ENCODE data around the gene GNAO1.

GNAO1 gene

GRCh38 chr16:56306690-56307533 is 115.6 kb downstream of the GNAO1 start:
- in situ Hi-C loops (cut with MboI; ENCODE audit: low sequenced_read_pairs): no loop called here

- in situ Hi-C loops (cut with MboI; ENCODE audit: low sequenced_read_pairs): no loop called here
These were observed 116.2 kb downstream of the GNAO1 start for GRCh38 chr16:56307534-56307873.

- in situ Hi-C loops (cut with MboI; ENCODE audit: low sequenced_read_pairs): no loop called here
These were observed 117.7 kb downstream of the GNAO1 start for GRCh38 chr16:56309008-56309407.

- in situ Hi-C loops (cut with MboI; ENCODE audit: low sequenced_read_pairs): no loop called here
These were observed 119.4 kb downstream of the GNAO1 start for GRCh38 chr16:56310690-56311089.

GRCh38 chr16:56311208-56312027 is 120.1 kb downstream of the GNAO1 start:
- in situ Hi-C loops (cut with MboI; ENCODE audit: low sequenced_read_pairs): no loop called here

- in situ Hi-C loops (cut with MboI; ENCODE audit: low sequenced_read_pairs): no loop called here
These were observed 120.7 kb downstream of the GNAO1 start for GRCh38 chr16:56312028-56312300.

GRCh38 chr16:56312556-56312955 is 121.3 kb downstream of the GNAO1 start:
- in situ Hi-C loops (cut with MboI; ENCODE audit: low sequenced_read_pairs): no loop called here

GRCh38 chr16:56314244-56314850 is 123.1 kb downstream of the GNAO1 start:
- in situ Hi-C loops (cut with MboI; ENCODE audit: low sequenced_read_pairs): no loop called here

- in situ Hi-C loops (cut with MboI; ENCODE audit: low sequenced_read_pairs): no loop called here
These were observed 124.7 kb downstream of the GNAO1 start for GRCh38 chr16:56315955-56316354.

GRCh38 chr16:56316545-56316944 is 125.3 kb downstream of the GNAO1 start:
- in situ Hi-C loops (cut with MboI; ENCODE audit: low sequenced_read_pairs): no loop called here

- in situ Hi-C loops (cut with MboI; ENCODE audit: low sequenced_read_pairs): no loop called here
These were observed 126.9 kb downstream of the GNAO1 start for GRCh38 chr16:56317998-56318826.

GRCh38 chr16:56318827-56319140 is 127.5 kb downstream of the GNAO1 start:
- in situ Hi-C loops (cut with MboI; ENCODE audit: low sequenced_read_pairs): no loop called here

GRCh38 chr16:56319376-56319775 is 128.1 kb downstream of the GNAO1 start:
- in situ Hi-C loops (cut with MboI; ENCODE audit: low sequenced_read_pairs): no loop called here

- in situ Hi-C loops (cut with MboI; ENCODE audit: low sequenced_read_pairs): no loop called here
These were observed 128.8 kb downstream of the GNAO1 start for GRCh38 chr16:56320056-56320455.

- in situ Hi-C loops (cut with MboI; ENCODE audit: low sequenced_read_pairs): no loop called here
These were observed 129.7 kb downstream of the GNAO1 start for GRCh38 chr16:56320811-56321558.

GRCh38 chr16:56321571-56321970 is 130.3 kb downstream of the GNAO1 start:
- in situ Hi-C loops (cut with MboI; ENCODE audit: low sequenced_read_pairs): no loop called here

- in situ Hi-C loops (cut with MboI; ENCODE audit: low sequenced_read_pairs): no loop called here
These were observed 133.1 kb downstream of the GNAO1 start for GRCh38 chr16:56324406-56324805.

- in situ Hi-C loops (cut with MboI; ENCODE audit: low sequenced_read_pairs): no loop called here
These were observed 134.7 kb downstream of the GNAO1 start for GRCh38 chr16:56325956-56326355.

- in situ Hi-C loops (cut with MboI; ENCODE audit: low sequenced_read_pairs): no loop called here
These were observed 136.0 kb downstream of the GNAO1 start for GRCh38 chr16:56327071-56327928.

- in situ Hi-C loops (cut with MboI; ENCODE audit: low sequenced_read_pairs): no loop called here
These were observed 136.6 kb downstream of the GNAO1 start for GRCh38 chr16:56327929-56328258.

All from hTERT RPE-1 (cell line).